Duodenal mucosa (tissue), 2 donors: Measurements from ENCODE around the gene FKBP11.
A peak's percentile ranks its signal among the peaks of the same experiment; 100 is the strongest.

ENCODE experiments used
- H3K27ac ChIP-seq: one replicate; pipeline ENCODE4 v1.7.0; 2013; ENCODE audit warnings: low read depth, low read length
- H3K27me3 ChIP-seq, 2 donors: one replicate each; pipeline ENCODE4 v1.7.0; 2013; ENCODE audit warnings: low read length in 2 of 2, control low read depth in 1 of 2; ENCODE audit not compliant: insufficient read depth in 2 of 2, control insufficient read depth in 1 of 2
- H3K36me3 ChIP-seq, 2 donors: one replicate each; pipeline ENCODE4 v1.7.0; 2013; ENCODE audit warnings: low read length in 2 of 2, control low read depth in 1 of 2; ENCODE audit not compliant: insufficient read depth in 2 of 2, control insufficient read depth in 1 of 2
- H3K4me1 ChIP-seq, 2 donors: one replicate each; pipeline ENCODE4 v1.7.0; 2013; ENCODE audit warnings: low read length in 2 of 2, control low read depth in 1 of 2; ENCODE audit not compliant: insufficient read depth in 2 of 2, control insufficient read depth in 1 of 2
- H3K4me3 ChIP-seq, 2 donors: one replicate each; pipeline ENCODE4 v1.7.0; 2013; ENCODE audit warnings: low read length in 2 of 2, low read depth in 1 of 2
- H3K9ac ChIP-seq, 2 donors: one replicate each; pipeline ENCODE4 v1.7.0; 2013; ENCODE audit warnings: low read length in 2 of 2, low read depth in 1 of 2
- H3K9me3 ChIP-seq, 2 donors: one replicate each; pipeline ENCODE4 v1.7.0; 2013; ENCODE audit warnings: low read length in 2 of 2, control low read depth in 1 of 2; ENCODE audit not compliant: control insufficient read depth in 1 of 2

FKBP11 gene

DNA sequence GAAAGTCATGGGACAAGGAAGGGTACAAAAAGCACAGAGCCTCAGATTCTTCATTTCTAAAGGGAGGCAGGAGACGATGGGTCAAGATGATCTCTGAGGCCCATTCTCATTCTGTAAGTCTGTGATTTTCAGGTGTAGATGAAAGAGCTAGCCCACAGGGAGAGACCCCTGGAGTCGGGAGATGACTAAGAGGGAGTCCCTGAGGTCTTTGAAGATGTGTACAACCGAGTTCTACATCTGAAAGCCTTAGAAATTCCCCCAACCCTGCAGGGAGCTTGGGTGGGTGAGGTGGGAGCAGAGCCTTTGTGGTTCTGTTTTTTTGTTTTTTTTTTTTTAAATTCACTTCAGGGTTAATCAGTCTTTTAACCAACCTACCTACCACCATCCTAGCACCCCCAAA, 43.2 kb upstream of the FKBP11 start:
- Histone ChIP-seq H3K9ac (no peak overlapping the region), H3K27me3 (peaks cover 41 to 56% of the 10 kb centered on the region in 2 donors), H3K4me3 (no peak overlapping the region), H3K36me3 (no peaks in the 10 kb centered on the region), H3K4me1 (peaks cover 21 to 29% of the 10 kb centered on the region in 2 donors), H3K27ac (no peak overlapping the region), H3K9me3 (no peaks in the 10 kb centered on the region)

DNA sequence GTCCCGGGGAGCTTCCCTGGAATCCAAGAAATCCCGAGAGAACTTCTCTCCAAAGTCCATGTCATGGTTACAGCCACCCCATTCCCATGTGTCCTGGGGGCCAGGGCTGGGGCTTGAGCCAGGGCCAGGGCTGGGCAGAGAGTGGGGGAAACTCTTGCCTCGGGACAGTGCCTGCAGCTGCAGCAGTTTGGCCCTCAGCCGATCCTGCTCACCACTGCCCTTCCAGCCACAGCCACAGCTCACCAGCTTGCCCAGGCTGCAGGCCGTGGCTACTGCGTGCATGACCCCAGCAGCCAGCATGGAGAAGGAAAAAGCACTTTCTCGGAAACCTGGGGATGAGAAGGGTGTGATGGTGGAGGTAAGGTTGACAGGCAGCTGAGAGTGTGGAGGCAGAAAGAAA, 42.7 kb upstream of the FKBP11 start:
- peaks cover 21 to 29% of the 10 kb centered on the region in 2 donors for H3K4me1 ChIP-seq
- no peak overlapping the region for H3K9ac ChIP-seq
- peaks cover 37 to 52% of the 10 kb centered on the region in 2 donors for H3K27me3 ChIP-seq
- no peak overlapping the region for H3K4me3 ChIP-seq
- no peaks in the 10 kb centered on the region for H3K36me3 ChIP-seq
- no peaks in the 10 kb centered on the region for H3K9me3 ChIP-seq
- no peak overlapping the region for H3K27ac ChIP-seq

DNA sequence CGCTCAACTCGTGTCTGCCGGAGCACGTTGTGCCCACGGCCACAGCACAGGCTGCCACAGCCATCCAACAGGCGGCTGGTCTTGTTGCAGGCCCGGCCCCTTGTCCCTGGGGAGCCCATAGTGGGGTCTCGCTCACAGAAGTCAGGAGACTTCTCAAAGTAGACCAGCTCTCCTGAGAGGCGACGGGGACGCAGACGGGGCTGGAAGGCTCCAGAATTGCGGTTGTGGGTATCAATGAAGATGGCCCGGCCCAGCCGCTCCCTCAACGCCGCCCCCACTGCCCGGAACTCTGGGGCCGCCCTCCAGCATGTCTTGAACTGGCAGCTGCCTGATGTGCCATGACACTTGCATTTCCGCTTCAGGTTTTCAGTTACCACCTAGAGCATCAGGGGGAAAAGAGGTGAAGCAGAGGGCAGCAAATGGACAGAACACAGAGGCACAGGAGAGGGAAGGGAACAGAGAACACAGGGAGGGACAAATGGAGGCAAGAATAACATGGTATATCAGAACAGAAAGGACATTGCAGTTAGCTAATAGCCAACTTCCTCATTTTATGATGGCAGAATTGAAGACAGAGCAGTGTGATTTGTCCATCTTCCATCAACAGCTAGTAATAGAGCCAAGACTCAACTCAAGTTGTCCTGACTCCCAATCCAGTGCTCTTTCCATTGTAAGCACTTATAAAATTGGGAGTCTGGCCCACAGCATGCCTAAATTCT, 41.0 kb upstream of the FKBP11 start:
- H3K36me3 ChIP-seq: no peaks in the 10 kb centered on the region
- H3K9me3 ChIP-seq: no peaks in the 10 kb centered on the region
- H3K9ac ChIP-seq: no peak overlapping the region
- peaks cover 20 to 21% of the 10 kb centered on the region in 2 donors for H3K4me1 ChIP-seq
- no peak overlapping the region for H3K4me3 ChIP-seq
- H3K27me3 ChIP-seq: peaks cover 22 to 36% of the 10 kb centered on the region in 2 donors
- H3K27ac ChIP-seq: no peak overlapping the region

DNA sequence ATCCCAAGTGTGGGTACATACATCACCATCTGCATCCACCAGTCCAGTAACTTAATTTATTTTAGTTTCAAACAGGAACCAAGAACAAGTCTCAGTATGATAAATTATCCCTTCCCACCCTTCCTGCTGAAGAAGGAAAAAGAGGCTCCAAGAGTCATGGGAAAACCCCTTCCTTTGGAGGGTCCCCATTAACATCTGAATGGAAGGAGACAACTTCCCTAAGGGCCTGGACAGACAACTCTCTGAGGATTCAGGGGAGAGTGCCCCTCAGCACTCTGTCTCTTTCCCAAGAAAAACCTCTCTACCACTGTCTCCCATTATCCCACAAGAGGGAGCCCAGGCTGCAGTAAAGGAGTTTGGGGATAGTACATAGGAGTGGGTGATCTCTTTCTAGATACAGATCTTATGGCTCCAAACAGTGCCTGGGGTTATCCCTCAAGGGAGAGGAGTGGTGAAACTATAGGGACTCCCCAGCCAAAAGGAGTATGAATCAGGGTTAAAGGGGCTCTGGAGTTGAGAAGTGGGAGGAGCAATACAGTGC, 40.1 kb upstream of the FKBP11 start:
- Histone ChIP-seq H3K4me3 (no peak overlapping the region), H3K27me3 (peaks cover 13 to 26% of the 10 kb centered on the region in 2 donors), H3K4me1 (peaks cover 11% of the 10 kb centered on the region in 2 donors), H3K9ac (no peak overlapping the region), H3K27ac (no peak overlapping the region), H3K9me3 (no peaks in the 10 kb centered on the region), H3K36me3 (no peaks in the 10 kb centered on the region)

DNA sequence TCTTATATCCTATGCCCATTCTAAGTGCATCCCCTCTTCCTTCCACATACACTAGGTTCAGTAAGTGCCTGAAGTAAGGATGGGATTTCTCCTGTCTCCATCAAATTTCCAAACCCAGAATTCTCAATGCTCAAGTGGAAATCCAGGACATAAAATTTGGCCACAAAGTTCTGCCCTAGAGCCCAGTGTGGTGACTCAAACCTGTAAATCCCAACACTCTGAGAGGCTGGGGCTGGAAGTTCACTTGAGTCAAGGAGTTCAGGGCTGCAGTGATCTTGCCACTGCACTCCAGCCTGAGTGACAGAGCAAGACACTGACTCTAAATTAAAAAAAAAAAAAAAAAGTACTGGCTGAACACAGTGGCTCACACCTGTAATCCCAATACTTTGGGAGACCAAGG, 36.5 kb upstream of the FKBP11 start:
- Histone ChIP-seq H3K4me3 (no peak overlapping the region), H3K27me3 (peaks cover 0 to 5% of the 10 kb centered on the region in 2 donors), H3K9me3 (no peaks in the 10 kb centered on the region), H3K9ac (no peak overlapping the region), H3K4me1 (peaks cover 6 to 8% of the 10 kb centered on the region in 2 donors), H3K36me3 (no peaks in the 10 kb centered on the region), H3K27ac (no peak overlapping the region)

DNA sequence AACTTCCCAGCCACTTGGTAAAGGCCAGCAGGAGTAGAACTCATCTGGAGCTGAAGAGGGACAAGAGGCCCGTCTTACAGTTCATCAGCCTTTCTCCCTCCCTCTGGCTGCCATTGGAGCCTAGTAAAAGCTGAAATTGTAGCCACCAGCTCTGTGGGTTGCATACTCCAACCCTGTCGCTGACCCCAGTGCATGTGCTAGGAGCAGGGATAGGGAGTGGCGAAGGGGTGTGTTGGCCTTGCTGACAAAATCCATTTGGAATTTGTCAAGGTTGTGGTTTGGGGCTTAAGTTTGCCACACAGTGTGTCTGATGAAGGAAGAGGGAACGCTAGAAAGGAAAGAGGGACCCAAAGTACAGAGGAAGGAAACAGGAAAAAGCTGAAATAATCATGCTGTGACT, 36.0 kb upstream of the FKBP11 start:
- no peak overlapping the region for H3K4me3 ChIP-seq
- peaks cover 0 to 5% of the 10 kb centered on the region in 2 donors for H3K27me3 ChIP-seq
- no peaks in the 10 kb centered on the region for H3K9me3 ChIP-seq
- H3K27ac ChIP-seq: no peak overlapping the region
- no peak overlapping the region for H3K9ac ChIP-seq
- H3K36me3 ChIP-seq: no peaks in the 10 kb centered on the region
- peaks cover 8 to 12% of the 10 kb centered on the region in 2 donors for H3K4me1 ChIP-seq

DNA sequence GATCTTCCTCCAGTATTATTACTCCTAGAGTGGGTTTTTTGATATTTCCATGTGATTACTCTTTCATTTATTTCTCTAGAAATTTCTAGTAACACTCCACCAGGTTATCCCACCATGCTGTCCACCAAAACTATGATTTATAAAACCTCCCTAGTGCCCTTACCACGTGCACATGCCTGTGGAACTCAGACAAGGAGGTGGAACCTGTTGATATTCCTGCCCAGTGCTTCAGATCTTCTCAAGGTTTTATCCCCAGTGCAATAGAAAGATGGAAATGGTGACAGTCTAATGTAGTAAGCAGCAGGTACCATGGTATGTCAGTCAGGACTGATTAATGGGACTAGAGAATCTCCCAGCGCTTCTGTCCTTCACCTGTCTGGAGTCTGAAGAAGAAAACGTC, 35.5 kb upstream of the FKBP11 start:
- Histone ChIP-seq H3K9me3 (no peaks in the 10 kb centered on the region), H3K36me3 (no peaks in the 10 kb centered on the region), H3K27ac (no peak overlapping the region), H3K4me1 (peaks cover 13 to 17% of the 10 kb centered on the region in 2 donors), H3K27me3 (peaks cover 0 to 2% of the 10 kb centered on the region in 2 donors), H3K9ac (no peak overlapping the region), H3K4me3 (no peak overlapping the region)

DNA sequence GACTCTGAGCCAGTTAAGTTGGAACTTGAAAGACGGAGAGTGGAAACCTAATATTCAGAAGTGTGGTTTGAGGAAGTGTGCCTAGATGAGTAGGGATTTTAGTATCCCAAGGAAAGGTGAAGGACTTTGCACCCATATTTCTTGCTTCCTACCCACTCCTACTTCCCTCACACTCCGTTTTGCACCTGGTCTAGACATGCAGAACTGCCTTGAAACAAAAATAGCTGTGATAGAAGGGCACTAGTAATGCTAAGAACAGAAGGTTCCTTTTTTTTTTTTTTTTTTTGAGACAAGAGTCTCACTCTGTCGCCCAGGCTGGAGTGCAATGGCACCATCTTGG, 32.7 kb upstream of the FKBP11 start:
- H3K27ac ChIP-seq: no peak overlapping the region

DNA sequence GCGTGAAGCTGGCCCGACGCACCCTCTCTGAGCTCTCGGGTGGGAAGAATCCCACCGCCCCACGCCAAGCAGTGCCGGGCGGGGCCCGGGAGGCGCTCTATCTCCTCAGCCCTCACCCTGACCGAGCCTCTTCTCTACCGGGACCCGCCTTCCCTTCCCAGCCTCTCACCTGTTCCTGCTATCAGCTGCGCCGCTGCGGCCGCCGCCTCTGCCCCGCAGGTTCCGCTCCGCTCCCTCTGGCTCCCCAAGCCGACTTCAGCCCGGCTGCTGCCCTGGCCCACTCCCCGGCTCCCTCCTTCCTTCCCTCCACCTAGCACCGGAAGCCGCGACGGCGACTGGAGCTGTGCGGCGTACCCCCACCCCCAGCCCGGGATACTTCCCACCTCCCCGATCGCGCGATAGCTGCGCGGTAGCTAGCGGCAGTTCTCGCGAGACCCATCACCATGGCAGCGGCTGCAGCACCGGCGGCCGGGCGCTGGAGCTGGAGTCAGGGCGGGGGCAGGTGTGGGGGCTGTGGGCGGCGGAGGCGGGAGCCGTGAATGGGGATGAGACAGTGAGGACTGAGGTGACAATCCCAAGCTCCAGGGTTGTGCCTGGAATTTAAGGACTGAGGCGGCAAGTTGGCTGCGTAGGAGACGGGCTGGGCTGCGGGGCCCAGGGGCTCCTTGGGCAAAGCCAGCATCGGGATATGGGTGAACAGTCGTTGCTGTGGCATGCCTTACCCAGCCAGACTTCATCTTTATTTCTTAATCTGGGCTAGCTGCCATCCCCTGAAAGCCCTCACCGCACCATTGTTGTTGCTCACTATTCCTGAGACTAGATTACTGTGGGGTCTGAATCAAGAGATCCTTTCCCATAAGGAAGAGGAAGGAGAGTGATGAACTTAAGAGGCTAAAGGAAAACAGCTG, 32.1 kb upstream of the FKBP11 start, which contains the start of gene ARF3:
Gene ARF3, minus strand, starts transcription at position 347 of the 908 bp plus-strand sequence. CDS start 16,392 bp downstream, outside the sequence.
- Histone ChIP-seq H3K4me3 (peak within 1 kb of the TSS; percentile 95 to 98), H3K4me1 (peaks cover 21% of the 10 kb centered on the region in 2 donors), H3K36me3 (peaks cover 0 to 6% of the 10 kb centered on the region in 2 donors), H3K9ac (peak within 1 kb of the TSS; percentile 78 to 88), H3K27ac (peak within 1 kb of the TSS; percentile 76), H3K27me3 (no peaks in the 10 kb centered on the region), H3K9me3 (no peaks in the 10 kb centered on the region)

More for the DNA sequence above, 32.7 kb upstream of the FKBP11 start:
- Histone ChIP-seq H3K9me3 (no peaks in the 10 kb centered on the region), H3K4me1 (peaks cover 21% of the 10 kb centered on the region in 2 donors), H3K27me3 (no peaks in the 10 kb centered on the region), H3K9ac (peak overlapping the region in 1 of 2 donors; percentile 50), H3K36me3 (no peaks in the 10 kb centered on the region), H3K4me3 (peak overlapping the region; percentile 95 to 98)
